ENCODE measurements around the gene CASP2. TPM values are rescaled to one million over a fixed set of nuclear protein-coding genes. Genes with fewer than 3 reads are reported as not detected.
A peak's percentile ranks its signal among the peaks of the same experiment; 100 is the strongest.

The CASP2 gene
- total and polyA plus RNA-seq, 2 of the 8 experiments (the other 6 are each of a cell fraction or from before 2014, with no cell fraction given) = 23.7 to 35.3 TPM

DNA sequence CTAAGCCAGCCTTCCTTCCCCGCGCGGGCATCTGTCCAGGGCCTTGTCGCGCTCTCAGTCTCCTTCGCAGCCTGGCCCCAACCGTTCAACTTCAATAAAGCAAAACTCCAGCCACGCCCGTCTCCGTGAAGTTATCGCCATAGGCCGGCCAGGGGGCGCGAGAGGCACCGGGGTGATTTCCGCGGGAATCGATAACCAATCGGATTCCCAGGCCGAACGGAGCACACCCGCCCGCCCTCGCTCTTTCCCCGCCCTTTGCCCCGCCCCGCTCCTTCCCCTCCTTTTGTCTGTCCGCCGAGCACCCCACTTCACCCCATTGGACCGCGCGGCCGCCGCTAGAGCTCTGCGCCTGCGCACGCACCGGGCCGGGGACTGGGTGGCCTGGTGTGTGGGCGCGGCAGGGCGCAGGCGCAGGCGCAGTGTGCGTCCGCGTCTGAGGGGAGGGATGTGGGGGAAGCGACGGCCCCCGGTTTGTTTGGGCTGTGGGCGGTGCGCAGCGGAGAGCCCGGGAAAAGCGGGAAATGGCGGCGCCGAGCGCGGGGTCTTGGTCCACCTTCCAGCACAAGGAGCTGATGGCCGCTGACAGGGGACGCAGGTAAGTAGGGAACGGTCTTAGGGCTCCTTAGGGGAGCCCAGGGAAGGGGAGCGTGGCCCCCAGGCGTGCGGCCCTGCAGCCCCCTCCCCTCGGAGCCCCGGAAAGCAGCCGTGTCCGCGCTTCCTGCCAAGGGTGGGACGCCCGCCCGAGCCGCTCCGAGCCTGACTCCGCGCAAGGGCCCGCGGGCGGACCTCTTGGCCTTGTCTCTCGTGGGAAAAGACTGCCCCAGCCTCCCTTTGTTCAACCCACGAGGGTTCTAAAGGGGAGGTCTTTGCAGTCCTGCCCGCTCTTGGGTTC lies at the start of gene CASP2 (continued):
- TF ChIP-seq POU5F1 (IDR thresholded peaks at IDR 0.05; ENCODE audit: low read depth, low read length) (no peak), GTF2F1 (IDR thresholded peaks at IDR 0.05; ENCODE audit: borderline replicate concordance, low read depth, low read length) (no peak), RBBP5 (IDR thresholded peaks at IDR 0.05; ENCODE audit: borderline replicate concordance, low read depth, low read length) (peak; percentile 72; the same call in 1 of the 2 replicates), CTCF (IDR thresholded peaks at IDR 0.05; ENCODE audit: control extremely low read depth in 1 of 3, insufficient read depth in 1 of 3, low read depth in 1 of 3, low read length in 3 of 3) (peak in 2 of 3 experiments; percentile 17 to 21; a peak in 3 of 4 replicates), GABPA (IDR thresholded peaks at IDR 0.05; ENCODE audit: borderline replicate concordance, insufficient read depth, low read length) (no peak), JUND (IDR thresholded peaks at IDR 0.05; ENCODE audit: low read length) (no peak), RFX5 (IDR thresholded peaks at IDR 0.05; ENCODE audit: borderline replicate concordance, low read depth, low read length) (no peak), SUZ12 (IDR thresholded peaks at IDR 0.05; ENCODE audit: low read length) (no peak), RAD21 (IDR thresholded peaks at IDR 0.05 in 1 of 2, conservative IDR thresholded peaks at IDR 0.05 in 1 of 2; ENCODE audit: low read depth in 2 of 2, low read length in 2 of 2) (no peak), TAF7 (optimal IDR thresholded peaks at IDR 0.05; ENCODE audit: borderline replicate concordance, low read depth, low read length) (peak; percentile 56), MAX (IDR thresholded peaks at IDR 0.05) (peak; percentile 99), CHD1 (IDR thresholded peaks at IDR 0.05; ENCODE audit: low read depth, low read length) (no peak)

Data from H1 (cell line).